ENCODE data around the gene BICDL2. TPM values are rescaled to one million over a fixed set of nuclear protein-coding genes. Genes with fewer than 3 reads are reported as not detected.

BICDL2 gene
- total and polyA plus RNA-seq, 9 of the 15 experiments (the other 6 are each of a cell fraction or from before 2014, with no cell fraction given): 0.09 to 0.28 (median 0.09) TPM; not detected in 6

DNA sequence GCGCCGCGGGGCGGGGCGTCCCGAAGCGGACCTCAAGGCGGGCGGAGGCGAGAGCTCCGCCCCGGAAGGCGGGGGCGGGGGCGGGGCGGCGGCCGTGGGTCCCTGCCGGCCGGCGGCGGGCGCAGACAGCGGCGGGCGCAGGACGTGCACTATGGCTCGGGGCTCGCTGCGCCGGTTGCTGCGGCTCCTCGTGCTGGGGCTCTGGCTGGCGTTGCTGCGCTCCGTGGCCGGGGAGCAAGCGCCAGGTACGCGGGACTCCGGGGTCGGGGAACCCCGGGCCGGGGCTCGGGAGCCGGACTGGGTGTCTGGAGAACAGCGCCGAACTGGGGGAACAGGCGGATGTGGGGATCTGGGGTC is 16.5 kb downstream of the BICDL2 start, which contains the start of gene TNFRSF12A (continued):
- TF ChIP-seq, protein P1, sequence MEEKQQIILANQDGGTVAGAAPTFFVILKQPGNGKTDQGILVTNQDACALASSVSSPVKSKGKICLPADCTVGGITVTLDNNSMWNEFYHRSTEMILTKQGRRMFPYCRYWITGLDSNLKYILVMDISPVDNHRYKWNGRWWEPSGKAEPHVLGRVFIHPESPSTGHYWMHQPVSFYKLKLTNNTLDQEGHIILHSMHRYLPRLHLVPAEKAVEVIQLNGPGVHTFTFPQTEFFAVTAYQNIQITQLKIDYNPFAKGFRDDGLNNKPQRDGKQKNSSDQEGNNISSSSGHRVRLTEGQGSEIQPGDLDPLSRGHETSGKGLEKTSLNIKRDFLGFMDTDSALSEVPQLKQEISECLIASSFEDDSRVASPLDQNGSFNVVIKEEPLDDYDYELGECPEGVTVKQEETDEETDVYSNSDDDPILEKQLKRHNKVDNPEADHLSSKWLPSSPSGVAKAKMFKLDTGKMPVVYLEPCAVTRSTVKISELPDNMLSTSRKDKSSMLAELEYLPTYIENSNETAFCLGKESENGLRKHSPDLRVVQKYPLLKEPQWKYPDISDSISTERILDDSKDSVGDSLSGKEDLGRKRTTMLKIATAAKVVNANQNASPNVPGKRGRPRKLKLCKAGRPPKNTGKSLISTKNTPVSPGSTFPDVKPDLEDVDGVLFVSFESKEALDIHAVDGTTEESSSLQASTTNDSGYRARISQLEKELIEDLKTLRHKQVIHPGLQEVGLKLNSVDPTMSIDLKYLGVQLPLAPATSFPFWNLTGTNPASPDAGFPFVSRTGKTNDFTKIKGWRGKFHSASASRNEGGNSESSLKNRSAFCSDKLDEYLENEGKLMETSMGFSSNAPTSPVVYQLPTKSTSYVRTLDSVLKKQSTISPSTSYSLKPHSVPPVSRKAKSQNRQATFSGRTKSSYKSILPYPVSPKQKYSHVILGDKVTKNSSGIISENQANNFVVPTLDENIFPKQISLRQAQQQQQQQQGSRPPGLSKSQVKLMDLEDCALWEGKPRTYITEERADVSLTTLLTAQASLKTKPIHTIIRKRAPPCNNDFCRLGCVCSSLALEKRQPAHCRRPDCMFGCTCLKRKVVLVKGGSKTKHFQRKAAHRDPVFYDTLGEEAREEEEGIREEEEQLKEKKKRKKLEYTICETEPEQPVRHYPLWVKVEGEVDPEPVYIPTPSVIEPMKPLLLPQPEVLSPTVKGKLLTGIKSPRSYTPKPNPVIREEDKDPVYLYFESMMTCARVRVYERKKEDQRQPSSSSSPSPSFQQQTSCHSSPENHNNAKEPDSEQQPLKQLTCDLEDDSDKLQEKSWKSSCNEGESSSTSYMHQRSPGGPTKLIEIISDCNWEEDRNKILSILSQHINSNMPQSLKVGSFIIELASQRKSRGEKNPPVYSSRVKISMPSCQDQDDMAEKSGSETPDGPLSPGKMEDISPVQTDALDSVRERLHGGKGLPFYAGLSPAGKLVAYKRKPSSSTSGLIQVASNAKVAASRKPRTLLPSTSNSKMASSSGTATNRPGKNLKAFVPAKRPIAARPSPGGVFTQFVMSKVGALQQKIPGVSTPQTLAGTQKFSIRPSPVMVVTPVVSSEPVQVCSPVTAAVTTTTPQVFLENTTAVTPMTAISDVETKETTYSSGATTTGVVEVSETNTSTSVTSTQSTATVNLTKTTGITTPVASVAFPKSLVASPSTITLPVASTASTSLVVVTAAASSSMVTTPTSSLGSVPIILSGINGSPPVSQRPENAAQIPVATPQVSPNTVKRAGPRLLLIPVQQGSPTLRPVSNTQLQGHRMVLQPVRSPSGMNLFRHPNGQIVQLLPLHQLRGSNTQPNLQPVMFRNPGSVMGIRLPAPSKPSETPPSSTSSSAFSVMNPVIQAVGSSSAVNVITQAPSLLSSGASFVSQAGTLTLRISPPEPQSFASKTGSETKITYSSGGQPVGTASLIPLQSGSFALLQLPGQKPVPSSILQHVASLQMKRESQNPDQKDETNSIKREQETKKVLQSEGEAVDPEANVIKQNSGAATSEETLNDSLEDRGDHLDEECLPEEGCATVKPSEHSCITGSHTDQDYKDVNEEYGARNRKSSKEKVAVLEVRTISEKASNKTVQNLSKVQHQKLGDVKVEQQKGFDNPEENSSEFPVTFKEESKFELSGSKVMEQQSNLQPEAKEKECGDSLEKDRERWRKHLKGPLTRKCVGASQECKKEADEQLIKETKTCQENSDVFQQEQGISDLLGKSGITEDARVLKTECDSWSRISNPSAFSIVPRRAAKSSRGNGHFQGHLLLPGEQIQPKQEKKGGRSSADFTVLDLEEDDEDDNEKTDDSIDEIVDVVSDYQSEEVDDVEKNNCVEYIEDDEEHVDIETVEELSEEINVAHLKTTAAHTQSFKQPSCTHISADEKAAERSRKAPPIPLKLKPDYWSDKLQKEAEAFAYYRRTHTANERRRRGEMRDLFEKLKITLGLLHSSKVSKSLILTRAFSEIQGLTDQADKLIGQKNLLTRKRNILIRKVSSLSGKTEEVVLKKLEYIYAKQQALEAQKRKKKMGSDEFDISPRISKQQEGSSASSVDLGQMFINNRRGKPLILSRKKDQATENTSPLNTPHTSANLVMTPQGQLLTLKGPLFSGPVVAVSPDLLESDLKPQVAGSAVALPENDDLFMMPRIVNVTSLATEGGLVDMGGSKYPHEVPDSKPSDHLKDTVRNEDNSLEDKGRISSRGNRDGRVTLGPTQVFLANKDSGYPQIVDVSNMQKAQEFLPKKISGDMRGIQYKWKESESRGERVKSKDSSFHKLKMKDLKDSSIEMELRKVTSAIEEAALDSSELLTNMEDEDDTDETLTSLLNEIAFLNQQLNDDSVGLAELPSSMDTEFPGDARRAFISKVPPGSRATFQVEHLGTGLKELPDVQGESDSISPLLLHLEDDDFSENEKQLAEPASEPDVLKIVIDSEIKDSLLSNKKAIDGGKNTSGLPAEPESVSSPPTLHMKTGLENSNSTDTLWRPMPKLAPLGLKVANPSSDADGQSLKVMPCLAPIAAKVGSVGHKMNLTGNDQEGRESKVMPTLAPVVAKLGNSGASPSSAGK (IDR thresholded peaks at IDR 0.05): peak; percentile 50; the same call in 1 of the 2 replicates
- TF ChIP-seq, protein P2, sequence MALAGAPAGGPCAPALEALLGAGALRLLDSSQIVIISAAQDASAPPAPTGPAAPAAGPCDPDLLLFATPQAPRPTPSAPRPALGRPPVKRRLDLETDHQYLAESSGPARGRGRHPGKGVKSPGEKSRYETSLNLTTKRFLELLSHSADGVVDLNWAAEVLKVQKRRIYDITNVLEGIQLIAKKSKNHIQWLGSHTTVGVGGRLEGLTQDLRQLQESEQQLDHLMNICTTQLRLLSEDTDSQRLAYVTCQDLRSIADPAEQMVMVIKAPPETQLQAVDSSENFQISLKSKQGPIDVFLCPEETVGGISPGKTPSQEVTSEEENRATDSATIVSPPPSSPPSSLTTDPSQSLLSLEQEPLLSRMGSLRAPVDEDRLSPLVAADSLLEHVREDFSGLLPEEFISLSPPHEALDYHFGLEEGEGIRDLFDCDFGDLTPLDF (CRISPR knock-in tag; IDR thresholded peaks at IDR 0.05): no peak
- TF ChIP-seq WHSC1 (IDR thresholded peaks at IDR 0.05; ENCODE audit: low read length) (no peak), SAFB (IDR thresholded peaks at IDR 0.05; ENCODE audit: borderline replicate concordance, low read depth, low read length) (no peak), ATF7 (IDR thresholded peaks at IDR 0.05) (no peak), ZNF766 (CRISPR knock-in tag; conservative IDR thresholded peaks at IDR 0.05) (0 out of 2 replicates have a peak, but pooled peaks have one; percentile 1), CCNT2 (IDR thresholded peaks at IDR 0.05; ENCODE audit: borderline replicate concordance, extremely low read depth, insufficient read length, low read depth, low read length) (peak; percentile 61), NBN (IDR thresholded peaks at IDR 0.05; ENCODE audit: low read depth) (no peak), ZNF764 (CRISPR knock-in tag; IDR thresholded peaks at IDR 0.05; ENCODE audit: low read depth) (no peak), CEBPZ (IDR thresholded peaks at IDR 0.05; ENCODE audit: borderline replicate concordance, low read depth, low read length) (no peak), CHD4 (IDR thresholded peaks at IDR 0.05; ENCODE audit: insufficient read depth, insufficient replicate concordance, low read depth, low read length, poor library complexity, severe bottlenecking) (no peak)

Data from K562 (cell line).